RWPE2 (cell line): Measurements from ENCODE around the gene PRSS21.

ENCODE experiments used
- ATAC-seq: fragments of 200-7000 bp; cut with Tn5 transposase; 3 replicates; pipeline ENCODE4 v1.9.1; 2021; ENCODE audit warnings: low read depth
- DNase-seq: peaks from one replicate; pipeline ENCODE4 v3.0.0-alpha.2; 2020; ENCODE audit warnings: low spot score
- H3K27ac ChIP-seq: fragments of 450-650 bp; 2 replicates; pipeline ENCODE4 v1.5.1; 2017; ENCODE audit warnings: mild to moderate bottlenecking; ENCODE audit not compliant: poor library complexity, severe bottlenecking
- H3K27me3 ChIP-seq: fragments of 250-450 bp; sonication (Bioruptor Pico); 2 replicates; pipeline ENCODE4 v1.5.1; 2021; ENCODE audit warnings: mild to moderate bottlenecking, moderate library complexity; ENCODE audit not compliant: insufficient read depth, poor library complexity, severe bottlenecking
- H3K36me3 ChIP-seq: fragments of 250-450 bp; sonication (Bioruptor Pico); 2 replicates; pipeline ENCODE4 v1.5.1; 2020; ENCODE audit warnings: low read depth, mild to moderate bottlenecking, moderate library complexity
- H3K4me1 ChIP-seq: fragments of 250-450 bp; sonication (Bioruptor Pico); 2 replicates; pipeline ENCODE4 v1.5.1; 2021; ENCODE audit warnings: mild to moderate bottlenecking, moderate library complexity; ENCODE audit not compliant: insufficient read depth, poor library complexity, severe bottlenecking
- H3K4me3 ChIP-seq: fragments of 250-450 bp; sonication (Bioruptor Pico); 2 replicates; pipeline ENCODE4 v1.5.1; 2021; ENCODE audit warnings: mild to moderate bottlenecking, moderate library complexity; ENCODE audit not compliant: severe bottlenecking
- H3K9me3 ChIP-seq: fragments of 250-450 bp; sonication (Bioruptor Pico); 2 replicates; pipeline ENCODE4 v1.5.1; 2021; ENCODE audit warnings: mild to moderate bottlenecking, moderate library complexity; ENCODE audit not compliant: severe bottlenecking
- TF ChIP-seq, protein P1 (sequence below): fragments of 450-650 bp; IDR thresholded peaks from one replicate; pipeline ENCODE4 v1.5.1; 2017; ENCODE audit warnings: mild to moderate bottlenecking, moderate library complexity; ENCODE audit not compliant: poor library complexity, severe bottlenecking

Gene PRSS21

DNA sequence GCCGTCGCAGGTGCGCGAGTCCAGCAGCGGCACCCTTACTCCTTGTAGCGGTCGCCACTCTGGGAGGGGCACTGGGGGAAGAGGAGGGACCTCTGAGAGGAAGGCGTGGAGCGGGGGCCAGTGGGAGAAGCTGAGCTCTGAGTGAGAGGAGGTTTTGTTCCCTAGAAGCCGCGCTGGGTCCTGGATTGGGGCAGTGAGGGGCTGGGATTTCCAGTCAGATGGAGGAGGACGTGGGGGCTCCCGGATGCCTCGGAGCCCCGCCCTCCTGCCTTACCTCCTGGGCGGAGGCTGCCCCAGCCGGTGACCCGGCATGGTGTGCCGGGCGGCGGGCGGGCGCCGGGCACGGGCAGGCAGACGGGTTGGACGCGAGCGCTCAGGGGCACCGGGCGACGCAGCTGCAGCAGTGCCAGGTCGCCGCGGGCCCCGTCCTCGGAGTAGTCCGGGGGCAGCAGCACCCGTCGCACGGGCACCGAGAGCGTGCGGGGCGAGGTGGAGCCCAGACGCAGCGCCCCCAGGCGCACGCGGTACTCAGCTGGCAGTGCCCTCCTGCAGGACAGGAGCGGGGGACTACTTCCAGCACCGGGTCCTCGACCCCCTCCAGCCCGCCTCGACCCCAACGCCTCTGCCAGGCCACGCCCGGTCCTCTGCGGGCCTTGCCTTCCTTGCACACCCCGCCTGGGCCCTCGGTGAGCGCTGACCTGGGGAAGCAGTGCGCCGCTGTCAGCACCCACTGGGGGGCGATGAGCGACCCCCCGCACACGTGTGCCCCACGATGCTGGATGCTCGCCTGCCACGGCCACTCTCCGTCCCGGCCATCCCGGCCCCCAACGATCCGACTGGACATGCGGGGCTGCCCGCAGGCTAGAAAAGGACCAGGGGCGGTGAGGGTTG is 31.7 kb upstream of the PRSS21 start:
- Histone ChIP-seq H3K4me1 (no peaks in the 10 kb centered on the region), H3K9me3 (no peaks in the 10 kb centered on the region), H3K4me3 (no peak overlapping the region), H3K36me3 (no peaks in the 10 kb centered on the region), H3K27ac (no peak overlapping the region), H3K27me3 (peaks cover 4% of the 10 kb centered on the region)
- TF ChIP-seq, protein P1, sequence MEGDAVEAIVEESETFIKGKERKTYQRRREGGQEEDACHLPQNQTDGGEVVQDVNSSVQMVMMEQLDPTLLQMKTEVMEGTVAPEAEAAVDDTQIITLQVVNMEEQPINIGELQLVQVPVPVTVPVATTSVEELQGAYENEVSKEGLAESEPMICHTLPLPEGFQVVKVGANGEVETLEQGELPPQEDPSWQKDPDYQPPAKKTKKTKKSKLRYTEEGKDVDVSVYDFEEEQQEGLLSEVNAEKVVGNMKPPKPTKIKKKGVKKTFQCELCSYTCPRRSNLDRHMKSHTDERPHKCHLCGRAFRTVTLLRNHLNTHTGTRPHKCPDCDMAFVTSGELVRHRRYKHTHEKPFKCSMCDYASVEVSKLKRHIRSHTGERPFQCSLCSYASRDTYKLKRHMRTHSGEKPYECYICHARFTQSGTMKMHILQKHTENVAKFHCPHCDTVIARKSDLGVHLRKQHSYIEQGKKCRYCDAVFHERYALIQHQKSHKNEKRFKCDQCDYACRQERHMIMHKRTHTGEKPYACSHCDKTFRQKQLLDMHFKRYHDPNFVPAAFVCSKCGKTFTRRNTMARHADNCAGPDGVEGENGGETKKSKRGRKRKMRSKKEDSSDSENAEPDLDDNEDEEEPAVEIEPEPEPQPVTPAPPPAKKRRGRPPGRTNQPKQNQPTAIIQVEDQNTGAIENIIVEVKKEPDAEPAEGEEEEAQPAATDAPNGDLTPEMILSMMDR, result no peak
- ATAC-seq (no peak), DNase-seq (peak; percentile 58)

GRCh38 chr16:2786061-2786825 is 30.8 kb upstream of the PRSS21 start:
- Histone ChIP-seq H3K36me3 (no peaks in the 10 kb centered on the region), H3K27ac (no peak overlapping the region), H3K4me3 (no peak overlapping the region), H3K27me3 (peaks cover 4% of the 10 kb centered on the region), H3K9me3 (no peaks in the 10 kb centered on the region), H3K4me1 (no peaks in the 10 kb centered on the region)
- TF ChIP-seq, protein P1, result no peak
- ATAC-seq, result peak; percentile 20; the same call in 1 of the 3 replicates
- peak; percentile 34 for DNase-seq

DNA sequence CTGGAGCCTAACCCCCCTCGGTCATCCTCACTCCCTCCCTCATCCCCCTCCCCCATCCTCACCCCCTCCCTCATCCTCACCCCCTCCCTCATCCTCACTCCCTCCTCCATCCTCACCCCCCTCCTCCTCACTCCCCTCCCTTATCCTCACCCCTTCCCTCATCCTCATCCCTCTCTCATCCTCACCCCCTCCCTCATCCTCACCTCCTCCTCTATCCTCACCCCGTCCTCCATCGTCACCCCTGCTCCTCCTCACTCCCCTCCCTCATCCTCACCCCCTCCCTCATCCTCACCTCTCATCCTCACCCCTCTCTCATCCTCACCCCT is 30.2 kb upstream of the PRSS21 start:
- Histone ChIP-seq H3K4me1 (no peaks in the 10 kb centered on the region), H3K27me3 (peaks cover 4% of the 10 kb centered on the region), H3K36me3 (no peaks in the 10 kb centered on the region), H3K4me3 (no peak overlapping the region), H3K27ac (no peak overlapping the region), H3K9me3 (no peaks in the 10 kb centered on the region)
- no peak for ATAC-seq
- DNase-seq, result no peak
- TF ChIP-seq, protein P1, result no peak

DNA sequence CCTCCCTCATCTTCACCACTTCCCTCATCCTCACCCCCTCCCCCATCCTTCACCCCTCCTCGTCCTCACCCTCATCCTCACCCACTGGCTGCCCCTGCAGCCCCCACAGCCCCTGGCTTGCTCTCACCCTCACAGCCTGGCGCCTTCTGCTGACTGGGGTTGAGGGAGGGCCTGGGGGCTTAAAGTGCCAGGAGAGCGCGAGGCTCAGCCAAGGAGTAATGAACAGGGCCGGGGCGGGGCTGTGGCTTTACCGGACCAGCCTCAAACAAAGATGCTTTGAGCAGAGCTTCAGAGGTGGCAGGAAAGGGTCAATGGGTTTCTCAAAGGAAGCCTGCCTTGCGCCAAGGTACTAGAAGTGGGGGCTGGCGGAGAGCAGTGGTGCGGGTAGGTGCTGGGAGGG is 29.6 kb upstream of the PRSS21 start, which contains the start of gene PRSS33:
Gene PRSS33 (minus strand): TSS at position 155 of the 400 bp plus-strand sequence. CDS start 1,013 bp downstream, outside the sequence.
- Histone ChIP-seq H3K9me3 (no peaks in the 10 kb centered on the region), H3K36me3 (no peaks in the 10 kb centered on the region), H3K27me3 (peaks cover 4% of the 10 kb centered on the region), H3K4me1 (no peaks in the 10 kb centered on the region), H3K4me3 (no peak within 1 kb of the TSS), H3K27ac (no peak within 1 kb of the TSS)
- DNase-seq (peak; percentile 49), ATAC-seq (no peak)
- TF ChIP-seq, protein P1, result no peak

GRCh38 chr16:2787961-2788360 is 29.1 kb upstream of the PRSS21 start:
- no peaks in the 10 kb centered on the region for H3K4me1 ChIP-seq
- H3K27ac ChIP-seq, result no peak overlapping the region
- H3K36me3 ChIP-seq, result no peaks in the 10 kb centered on the region
- H3K27me3 ChIP-seq, result peaks cover 4% of the 10 kb centered on the region
- TF ChIP-seq, protein P1, result no peak
- H3K4me3 ChIP-seq, result no peak overlapping the region
- DNase-seq (peak; percentile 43), ATAC-seq (no peak)
- H3K9me3 ChIP-seq, result no peaks in the 10 kb centered on the region
